Ectodermal cell (in vitro differentiated cells): ENCODE data around the gene FPR1.

Source experiments
- H3K27ac ChIP-seq: 2 replicates; pipeline ENCODE4 v1.7.0; 2013; ENCODE audit warnings: mild to moderate bottlenecking, low read depth, low read length; ENCODE audit not compliant: insufficient read depth, poor library complexity, severe bottlenecking
- H3K27me3 ChIP-seq: 2 replicates; pipeline ENCODE4 v1.7.0; 2013; ENCODE audit warnings: mild to moderate bottlenecking, low read length; ENCODE audit not compliant: insufficient read depth, control insufficient read depth, poor library complexity, severe bottlenecking
- H3K36me3 ChIP-seq: one replicate; pipeline ENCODE4 v1.7.0; 2013; ENCODE audit warnings: low read length; ENCODE audit not compliant: control insufficient read depth, insufficient read depth
- H3K4me1 ChIP-seq: one replicate; pipeline ENCODE4 v1.7.0; 2013; ENCODE audit warnings: low read length; ENCODE audit not compliant: control insufficient read depth, insufficient read depth
- H3K4me3 ChIP-seq: 2 replicates; pipeline ENCODE4 v1.7.0; 2013; ENCODE audit warnings: low read depth, low read length, control low read depth; ENCODE audit not compliant: insufficient read depth
- H3K9me3 ChIP-seq: 2 replicates; pipeline ENCODE4 v1.7.0; 2013; ENCODE audit warnings: mild to moderate bottlenecking, low read length, moderate library complexity; ENCODE audit not compliant: control insufficient read depth
- WGBS, 2 experiments: methylation state at CpG; one replicate each; pipeline ENCODE4 v1.1.7; 2013; ENCODE audit warnings: missing lambda C conversion rate in 2 of 2; 5-methylcytosine and 5-hydroxymethylcytosine counted together

The FPR1 gene

DNA sequence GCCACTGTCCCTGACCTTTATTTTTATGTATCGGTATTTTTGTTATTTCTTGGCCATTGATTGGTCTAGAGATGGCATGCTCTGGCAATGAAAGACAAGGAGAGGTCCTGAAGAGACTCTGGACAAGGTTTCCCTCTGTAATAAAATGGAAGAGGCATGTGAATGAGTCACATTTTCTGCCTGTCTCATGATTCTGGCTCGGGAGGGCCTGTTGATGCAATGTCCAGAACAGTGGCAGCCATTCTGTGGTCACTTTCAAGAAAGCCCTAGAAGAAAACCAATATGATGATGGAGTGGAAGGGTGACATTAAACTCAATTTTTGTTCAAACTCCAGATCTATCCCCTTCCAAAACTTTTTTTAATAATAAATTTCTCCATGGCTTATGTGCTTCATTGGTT is 41.3 kb upstream of the FPR1 start:
- Histone ChIP-seq H3K27ac (no peak overlapping the region), H3K36me3 (no peaks in the 10 kb centered on the region), H3K4me3 (no peak overlapping the region), H3K27me3 (no peaks in the 10 kb centered on the region), H3K4me1 (no peaks in the 10 kb centered on the region), H3K9me3 (peaks cover 3% of the 10 kb centered on the region)
- 77 to 78% methylated on average over 2 of the region's 2 CpGs for WGBS, 2 experiments

GRCh38 chr19:51789061-51789795 is 37.5 kb upstream of the FPR1 start:
- H3K4me1 ChIP-seq, result no peaks in the 10 kb centered on the region
- WGBS, 2 experiments, result 85 to 88% methylated on average over 6 of the region's 6 CpGs
- no peaks in the 10 kb centered on the region for H3K36me3 ChIP-seq
- H3K4me3 ChIP-seq, result no peak overlapping the region
- H3K27me3 ChIP-seq, result no peaks in the 10 kb centered on the region
- H3K27ac ChIP-seq, result no peak overlapping the region
- peaks cover 3% of the 10 kb centered on the region for H3K9me3 ChIP-seq

DNA sequence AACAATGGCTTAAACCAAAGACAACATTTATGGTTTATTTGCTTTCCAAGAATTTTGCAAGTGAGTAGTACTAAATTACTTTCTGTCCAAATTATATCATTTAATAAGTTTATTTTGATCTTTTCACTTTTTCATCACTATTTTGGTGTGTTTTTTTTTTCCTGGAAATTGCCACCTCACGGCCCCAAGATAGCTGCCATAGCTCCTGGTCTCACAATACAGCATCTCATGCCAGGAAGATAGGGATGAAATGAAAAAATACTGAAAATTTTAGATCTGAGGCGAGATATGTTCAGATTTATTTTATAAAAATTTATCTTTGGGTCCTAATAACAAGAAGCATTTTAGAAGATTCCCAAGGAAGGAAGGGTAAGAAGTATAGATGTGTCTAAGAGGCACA is 36.4 kb upstream of the FPR1 start:
- Histone ChIP-seq H3K27me3 (no peaks in the 10 kb centered on the region), H3K9me3 (peaks cover 3% of the 10 kb centered on the region), H3K4me1 (no peaks in the 10 kb centered on the region), H3K4me3 (no peak overlapping the region), H3K27ac (no peak overlapping the region), H3K36me3 (no peaks in the 10 kb centered on the region)
- 33 to 69% methylated on average over 1 to 2 of the region's 2 CpGs for WGBS, 2 experiments

DNA sequence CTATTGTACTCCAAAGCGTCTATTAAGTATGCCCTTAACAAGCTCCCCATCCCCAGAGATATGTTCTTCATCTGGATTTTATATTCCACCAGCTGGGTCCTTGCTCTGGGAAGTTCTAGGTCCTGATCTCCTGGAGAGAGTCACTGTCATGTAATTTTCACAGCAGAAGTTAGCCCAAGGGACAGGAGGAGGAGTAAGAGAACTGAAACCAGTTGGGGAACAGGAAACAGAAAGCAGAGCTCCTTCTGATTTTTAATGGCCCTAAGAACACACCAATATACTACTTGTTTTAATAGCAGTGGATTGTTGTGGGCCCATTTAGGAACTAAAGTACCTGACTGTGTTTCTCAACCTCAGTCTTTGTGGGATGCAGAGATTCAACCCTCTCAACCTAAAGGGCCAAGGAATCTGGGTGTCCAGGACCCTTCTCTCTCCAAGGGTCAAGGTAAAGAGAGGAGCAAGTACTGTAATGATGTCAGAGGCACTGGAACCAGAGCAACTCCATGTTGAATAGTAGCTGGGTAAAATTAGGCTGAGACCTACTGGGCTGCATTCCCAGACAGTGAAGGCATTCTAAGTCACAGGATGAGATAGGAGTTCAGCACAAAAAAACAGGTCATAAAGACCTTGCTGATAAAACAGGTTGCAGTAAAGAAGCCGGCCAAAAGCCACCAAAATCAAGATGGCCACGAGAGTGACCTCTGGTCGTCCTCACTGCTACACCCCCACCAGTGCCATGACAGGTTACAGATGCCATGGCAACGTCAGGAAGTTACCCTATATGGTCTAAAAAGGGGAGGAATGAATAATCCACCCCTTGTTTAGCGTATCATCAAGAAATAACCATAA is 35.2 kb upstream of the FPR1 start:
- H3K36me3 ChIP-seq, result no peaks in the 10 kb centered on the region
- WGBS, 2 experiments, result 69 to 71% methylated on average over 6 of the region's 6 CpGs
- no peak overlapping the region for H3K27ac ChIP-seq
- H3K27me3 ChIP-seq, result no peaks in the 10 kb centered on the region
- no peak overlapping the region for H3K4me3 ChIP-seq
- H3K4me1 ChIP-seq, result no peaks in the 10 kb centered on the region
- H3K9me3 ChIP-seq, result peaks cover 3% of the 10 kb centered on the region

DNA sequence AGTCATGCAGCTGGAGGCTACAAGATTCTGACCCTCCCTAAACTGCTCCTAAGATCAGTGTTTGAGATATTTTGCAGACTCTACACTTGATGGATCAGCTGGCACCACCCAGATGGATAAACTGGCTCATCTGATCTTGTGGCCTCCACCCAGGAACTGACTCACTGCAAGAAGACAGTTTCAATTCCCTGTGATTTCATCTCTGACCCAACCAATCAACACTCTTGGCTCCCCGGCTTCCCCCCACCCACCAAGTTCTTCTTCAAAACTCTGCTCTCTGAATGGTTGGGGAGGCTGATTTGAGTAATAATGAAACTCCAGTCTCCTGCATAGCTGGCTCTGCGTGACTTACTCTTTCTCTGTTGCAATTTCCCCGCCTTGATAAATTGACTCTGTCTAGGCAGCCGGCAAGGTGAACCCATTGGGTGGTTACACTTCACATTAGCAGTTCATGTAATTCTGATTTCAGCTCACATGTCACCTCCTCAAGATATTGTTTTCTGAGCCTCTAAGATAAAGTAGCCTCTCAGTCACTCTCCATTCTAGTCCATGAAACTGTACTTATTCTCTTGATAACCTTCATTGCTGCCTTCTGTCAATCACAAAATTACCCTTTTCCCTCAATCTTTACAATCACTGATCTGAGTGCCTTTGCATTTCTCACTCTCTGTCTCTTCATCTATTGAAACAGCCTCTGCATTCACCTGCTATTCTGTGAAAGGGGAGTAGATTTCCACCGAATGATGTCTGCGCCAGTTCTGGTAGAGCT is 33.4 kb upstream of the FPR1 start:
- Histone ChIP-seq H3K36me3 (no peaks in the 10 kb centered on the region), H3K27me3 (no peaks in the 10 kb centered on the region), H3K4me1 (no peaks in the 10 kb centered on the region), H3K4me3 (no peak overlapping the region), H3K9me3 (peaks cover 3% of the 10 kb centered on the region), H3K27ac (no peak overlapping the region)
- WGBS, 2 experiments, result 73 to 83% methylated on average over 5 to 6 of the region's 6 CpGs

- no peaks in the 10 kb centered on the region for H3K4me1 ChIP-seq
- peaks cover 3% of the 10 kb centered on the region for H3K9me3 ChIP-seq
- H3K27me3 ChIP-seq, result peaks cover 4% of the 10 kb centered on the region
- no peaks in the 10 kb centered on the region for H3K36me3 ChIP-seq
- H3K27ac ChIP-seq, result no peak overlapping the region
- 66 to 67% methylated on average over 5 to 6 of the region's 6 CpGs for WGBS, 2 experiments
- H3K4me3 ChIP-seq, result no peak overlapping the region
Measured at GRCh38 chr19:51784109-51784785, 32.6 kb upstream of the FPR1 start.

DNA sequence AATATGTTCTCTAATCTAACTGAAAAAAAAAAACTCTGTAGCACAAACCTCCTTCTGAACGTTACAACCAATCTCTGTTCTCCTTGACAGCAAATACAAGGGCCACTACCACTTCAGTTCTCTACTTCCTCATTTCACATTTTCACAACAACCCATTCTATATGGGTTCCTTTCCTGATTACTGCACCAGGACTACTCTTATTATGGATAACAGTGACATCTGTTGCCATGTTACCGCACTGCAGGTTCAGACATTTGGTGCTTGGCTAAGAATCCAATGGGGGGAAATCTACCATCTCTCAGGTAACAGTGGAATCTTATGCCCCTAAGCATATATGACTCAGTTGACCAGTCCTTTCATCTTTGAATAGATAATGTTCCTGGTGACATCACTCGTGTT is 31.7 kb upstream of the FPR1 start:
- WGBS, 2 experiments, result 31 to 32% methylated on average over 3 of the region's 3 CpGs
- Histone ChIP-seq H3K27me3 (peaks cover 4% of the 10 kb centered on the region), H3K9me3 (peaks cover 3% of the 10 kb centered on the region), H3K36me3 (no peaks in the 10 kb centered on the region), H3K4me3 (no peak overlapping the region), H3K4me1 (no peaks in the 10 kb centered on the region), H3K27ac (no peak overlapping the region)

DNA sequence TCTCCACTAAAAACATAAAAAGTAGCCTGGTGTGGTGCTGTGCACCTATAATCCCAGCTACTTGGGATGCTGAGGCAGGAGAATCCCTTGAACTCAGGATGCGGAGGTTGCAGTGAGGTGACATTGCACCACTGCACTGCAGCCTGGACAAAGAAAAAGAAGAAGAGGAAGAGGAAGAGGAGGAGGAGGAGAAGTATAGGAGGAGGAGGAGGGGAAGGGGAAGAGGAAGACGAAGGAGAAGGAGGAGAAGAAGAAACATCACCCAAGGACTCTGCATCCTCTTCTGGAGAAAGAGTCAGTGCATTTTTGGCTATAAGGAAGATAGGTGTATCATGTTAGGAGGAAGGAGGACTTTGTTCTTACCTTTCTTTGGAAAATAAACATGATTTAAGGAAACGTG is 30.3 kb upstream of the FPR1 start:
- peaks cover 4% of the 10 kb centered on the region for H3K27me3 ChIP-seq
- no peaks in the 10 kb centered on the region for H3K4me1 ChIP-seq
- H3K4me3 ChIP-seq, result no peak overlapping the region
- WGBS, 2 experiments, result 53 to 63% methylated on average over 3 of the region's 3 CpGs
- no peaks in the 10 kb centered on the region for H3K9me3 ChIP-seq
- no peaks in the 10 kb centered on the region for H3K36me3 ChIP-seq
- no peak overlapping the region for H3K27ac ChIP-seq

DNA sequence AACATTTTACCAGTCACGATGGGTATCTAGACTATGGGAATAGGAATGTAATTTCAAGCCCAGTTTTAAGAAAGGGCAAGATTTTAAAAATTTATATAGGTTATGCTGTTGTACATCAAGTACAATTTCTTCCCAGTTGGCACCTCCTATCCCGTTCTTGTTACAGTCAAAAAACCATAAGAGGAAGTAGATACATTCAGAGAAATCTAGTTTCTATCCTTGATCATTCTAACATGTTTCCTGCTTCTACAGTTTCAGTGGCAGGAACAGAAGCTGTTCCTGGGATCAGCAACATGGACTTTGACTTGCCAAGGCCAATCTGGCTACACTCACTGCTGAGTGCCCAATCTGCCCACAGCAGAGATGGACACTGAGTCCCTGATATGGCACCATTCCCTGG is 28.6 kb upstream of the FPR1 start:
- H3K27ac ChIP-seq, result no peak overlapping the region

More for the DNA sequence above, 28.6 kb upstream of the FPR1 start:
- H3K36me3 ChIP-seq, result no peaks in the 10 kb centered on the region
- H3K4me3 ChIP-seq, result no peak overlapping the region
- no peaks in the 10 kb centered on the region for H3K4me1 ChIP-seq
- H3K27me3 ChIP-seq, result peaks cover 4% of the 10 kb centered on the region
- no peaks in the 10 kb centered on the region for H3K9me3 ChIP-seq
- 60 to 74% methylated on average over 2 of the region's 2 CpGs for WGBS, 2 experiments
